Measurements from ENCODE around the gene PAX5.

Gene PAX5

GRCh38 chr9:37037503-37038301, 3.6 kb upstream of the PAX5 start:
- DNase-seq (ENCODE audit: low spot score), result no peak

GRCh38 chr9:37036776-37037502, 2.9 kb upstream of the PAX5 start:
- peak; percentile 11 for DNase-seq (ENCODE audit: low spot score)

- DNase-seq (ENCODE audit: low spot score), result no peak
Measured at GRCh38 chr9:37036371-37036775, 2.3 kb upstream of the PAX5 start.

GRCh38 chr9:37035648-37036370, 1.7 kb upstream of the PAX5 start:
- DNase-seq (ENCODE audit: low spot score), result no peak

GRCh38 chr9:37034938-37035647, 1.0 kb upstream of the PAX5 start:
- no peak for DNase-seq (ENCODE audit: low spot score)

GRCh38 chr9:37034305-37034937, 353 bp upstream of the PAX5 start:
- no peak for DNase-seq (ENCODE audit: low spot score)

- DNase-seq (ENCODE audit: low spot score), result no peak
Measured at GRCh38 chr9:37033141-37033540, 927 bp downstream of the PAX5 start.

GRCh38 chr9:37032713-37033112, 1.4 kb downstream of the PAX5 start:
- DNase-seq (ENCODE audit: low spot score), result no peak

GRCh38 chr9:37031902-37032301, 2.2 kb downstream of the PAX5 start:
- DNase-seq (ENCODE audit: low spot score), result no peak

GRCh38 chr9:37031081-37031480, 3.0 kb downstream of the PAX5 start:
- no peak for DNase-seq (ENCODE audit: low spot score)

- DNase-seq (ENCODE audit: low spot score), result no peak
Measured at GRCh38 chr9:37030611-37030939, 3.5 kb downstream of the PAX5 start.

GRCh38 chr9:37029776-37030610, 4.1 kb downstream of the PAX5 start:
- no peak for DNase-seq (ENCODE audit: low spot score)

GRCh38 chr9:37029304-37029775, 4.7 kb downstream of the PAX5 start:
- no peak for DNase-seq (ENCODE audit: low spot score)

GRCh38 chr9:37028420-37029031, 5.5 kb downstream of the PAX5 start:
- no peak for DNase-seq (ENCODE audit: low spot score)

GRCh38 chr9:37027582-37028419, 6.3 kb downstream of the PAX5 start:
- DNase-seq (ENCODE audit: low spot score), result peak; percentile 54

- DNase-seq (ENCODE audit: low spot score), result no peak
Measured at GRCh38 chr9:37026931-37027581, 7.0 kb downstream of the PAX5 start.

GRCh38 chr9:37026113-37026930, 7.7 kb downstream of the PAX5 start:
- no peak for DNase-seq (ENCODE audit: low spot score)

- DNase-seq (ENCODE audit: low spot score), result no peak
Measured at GRCh38 chr9:37025823-37026112, 8.3 kb downstream of the PAX5 start.

Data from hematopoietic multipotent progenitor cell treated with erythropoietin and hydrocortisone succinate and interleukin-3 and kit ligand, for 15 days (in vitro differentiated cells).